GM23338 (cell line): ENCODE measurements around the gene SELENOO. TPM values are rescaled to one million over a fixed set of nuclear protein-coding genes. Genes with fewer than 3 reads are reported as not detected.

Experiments used
- ATAC-seq: fragments of 200-7000 bp; cut with Tn5 transposase; 3 replicates; pipeline ENCODE4 v1.9.1; 2020
- DNase-seq: peaks from one replicate; pipeline ENCODE4 v3.0.0-alpha.2; 2015; ENCODE audit warnings: low spot score
- H2AFZ ChIP-seq: fragments of 200-600 bp; sonication (generic); 2 replicates; pipeline ENCODE4 v1.8.0; 2016; ENCODE audit warnings: antibody characterized with exemption, mild to moderate bottlenecking, moderate library complexity
- H3F3A ChIP-seq: fragments of 200-600 bp; sonication (generic); replicated peaks from 2 replicates; pipeline ENCODE4 v1.8.0; 2017; ENCODE audit warnings: antibody characterized with exemption, mixed run types, low read depth
- H3K27ac ChIP-seq: fragments of 200-600 bp; sonication (generic); 2 replicates; pipeline ENCODE4 v1.6.1; 2016; ENCODE audit warnings: low read depth
- H3K27me3 ChIP-seq: fragments of 200-600 bp; sonication (generic); 2 replicates; pipeline ENCODE4 v1.8.0; 2016; ENCODE audit warnings: mild to moderate bottlenecking, mixed run types, moderate library complexity; ENCODE audit not compliant: insufficient read depth
- H3K36me3 ChIP-seq: fragments of 200-600 bp; sonication (generic); 2 replicates; pipeline ENCODE4 v1.8.0; 2016; ENCODE audit warnings: mild to moderate bottlenecking; ENCODE audit not compliant: insufficient read depth
- H3K4me1 ChIP-seq: fragments of 200-600 bp; sonication (generic); 2 replicates; pipeline ENCODE4 v1.8.0; 2016; ENCODE audit warnings: mild to moderate bottlenecking, moderate library complexity; ENCODE audit not compliant: insufficient read depth
- H3K4me2 ChIP-seq: fragments of 200-600 bp; sonication (generic); 2 replicates; pipeline ENCODE4 v1.7.1; 2017; ENCODE audit warnings: mixed run types
- H3K4me3 ChIP-seq: fragments of 200-600 bp; sonication (generic); 2 replicates; pipeline ENCODE4 v1.6.1; 2016; ENCODE audit warnings: mixed run types
- H3K79me2 ChIP-seq: fragments of 200-600 bp; sonication (generic); replicated peaks from 2 replicates; pipeline ENCODE4 v1.8.0; 2017; ENCODE audit warnings: mild to moderate bottlenecking; ENCODE audit not compliant: insufficient read depth
- H3K9me2 ChIP-seq: fragments of 200-600 bp; sonication (generic); 2 replicates; pipeline ENCODE4 v1.8.0; 2017; ENCODE audit not compliant: insufficient read depth
- H4K20me1 ChIP-seq: fragments of 200-600 bp; sonication (generic); replicated peaks from 2 replicates; pipeline ENCODE4 v1.8.0; 2017; ENCODE audit warnings: mild to moderate bottlenecking; ENCODE audit not compliant: insufficient read depth
- H3K27ac Mint-ChIP-seq: 2 replicates; pipeline ENCODE4 v1.8.0; 2020; ENCODE audit warnings: inconsistent platforms, mild to moderate bottlenecking, moderate library complexity, mixed read lengths
- H3K27me3 Mint-ChIP-seq: 3 replicates; pipeline ENCODE4 v1.8.0; 2022; ENCODE audit warnings: low read depth, mild to moderate bottlenecking, moderate library complexity, mixed read lengths, inconsistent platforms; ENCODE audit not compliant: insufficient read depth, poor library complexity
- H3K36me3 Mint-ChIP-seq: 3 replicates; pipeline ENCODE4 v1.8.0; 2021; ENCODE audit warnings: low read depth, mild to moderate bottlenecking, inconsistent platforms, moderate library complexity, mixed read lengths
- H3K4me1 Mint-ChIP-seq: 3 replicates; pipeline ENCODE4 v1.8.0; 2020; ENCODE audit warnings: mild to moderate bottlenecking, inconsistent platforms, mixed read lengths
- H3K4me3 Mint-ChIP-seq: 3 replicates; pipeline ENCODE4 v1.8.0; 2021; ENCODE audit warnings: moderate library complexity, mild to moderate bottlenecking, inconsistent platforms, mixed read lengths
- H3K9me3 Mint-ChIP-seq: 3 replicates; pipeline ENCODE4 v1.8.0; 2020; ENCODE audit warnings: moderate library complexity, mild to moderate bottlenecking, inconsistent platforms, mixed read lengths
- CREB1 ChIP-seq: fragments of 250-450 bp; sonication (Bioruptor Pico); IDR thresholded peaks from 2 replicates; pipeline ENCODE4 v1.5.0; 2020; ENCODE audit warnings: low read depth, mild to moderate bottlenecking, moderate library complexity
- CTCF ChIP-seq, 2 experiments: fragments of 200-600 bp in 1 of 2; sonication (generic) in 1 of 2; conservative IDR thresholded peaks; 2 replicates each; pipeline versions ENCODE4 v1.5.1 to v1.6.1; 2016 to 2017; ENCODE audit warnings: antibody characterized with exemption in 2 of 2, low read depth in 2 of 2, mild to moderate bottlenecking in 2 of 2, moderate library complexity in 1 of 2
- ETS1 ChIP-seq: IDR thresholded peaks from 2 replicates; pipeline ENCODE4 v1.6.1; 2016; ENCODE audit warnings: antibody characterized with exemption
- EZH2 ChIP-seq: fragments of 200-600 bp; sonication (generic); IDR thresholded peaks from one replicate; pipeline ENCODE4 v1.8.0; 2017; ENCODE audit warnings: antibody characterized with exemption, mild to moderate bottlenecking, low read depth; ENCODE audit not compliant: unreplicated experiment
- EZH2phosphoT487 ChIP-seq: fragments of 200-600 bp; sonication (generic); IDR thresholded peaks from one replicate; pipeline ENCODE4 v1.8.1; 2018; ENCODE audit warnings: antibody characterized with exemption; ENCODE audit not compliant: unreplicated experiment
- JUNB ChIP-seq: IDR thresholded peaks from one replicate; pipeline ENCODE4 v1.6.1; 2016; ENCODE audit warnings: antibody characterized with exemption; ENCODE audit not compliant: unreplicated experiment
- NANOG ChIP-seq: IDR thresholded peaks from 2 replicates; pipeline ENCODE4 v1.6.1; 2016; ENCODE audit warnings: antibody characterized with exemption, borderline replicate concordance
- POLR2AphosphoS5 ChIP-seq: IDR thresholded peaks from 2 replicates; pipeline ENCODE4 v1.6.1; 2016; ENCODE audit warnings: antibody characterized with exemption, low read depth
- REST ChIP-seq: IDR thresholded peaks from one replicate; pipeline ENCODE4 v1.6.1; 2018; ENCODE audit warnings: antibody characterized with exemption; ENCODE audit not compliant: unreplicated experiment
- STAT1 ChIP-seq: IDR thresholded peaks from one replicate; pipeline ENCODE4 v1.6.1; 2016; ENCODE audit warnings: antibody characterized with exemption; ENCODE audit not compliant: unreplicated experiment
- ZNF114 ChIP-seq: fragments of 250-450 bp; sonication (Bioruptor Pico); IDR thresholded peaks from 2 replicates; pipeline ENCODE4 v1.5.0; 2020; ENCODE audit warnings: mild to moderate bottlenecking, moderate library complexity
- ZNF331 ChIP-seq: fragments of 250-450 bp; sonication (Bioruptor Pico); IDR thresholded peaks from 2 replicates; pipeline ENCODE4 v1.5.0; 2020; ENCODE audit warnings: low read depth, mild to moderate bottlenecking, moderate library complexity
- ZNF462 ChIP-seq: fragments of 250-450 bp; sonication (Bioruptor Pico); IDR thresholded peaks from 2 replicates; pipeline ENCODE4 v1.5.0; 2020; ENCODE audit warnings: mild to moderate bottlenecking, moderate library complexity
- polyA plus RNA-seq: library from polyadenylated mRNA; unstranded; fragments of >200 nt; fragmentation: Nextera tagmentation; extraction: Ambion mirVana; gene quantifications from 2 replicates; pipeline ENCODE4 v1.2.1, GENCODE V29; 2016
- total RNA-seq: library from RNA; depleted of rRNA; stranded (reverse); fragments of >200 nt; shearing (Covaris generic); gene quantifications from 2 replicates; pipeline ENCODE4 v1.2.3, GENCODE V29; 2014

SELENOO gene
- total and polyA plus RNA-seq, 2 experiments from 2014 or later, result 6.8 to 21.3 TPM

- no peaks in the 10 kb centered on the region for H4K20me1 ChIP-seq
- Mint-ChIP-seq H3K4me3 (no peak overlapping the region), H3K36me3 (no peaks in the 10 kb centered on the region), H3K4me1 (peaks cover 5% of the 10 kb centered on the region; the same call in 1 of the 3 replicates), H3K27me3 (peaks cover 5% of the 10 kb centered on the region), H3K9me3 (no peaks in the 10 kb centered on the region), H3K27ac (no peak overlapping the region)
- no peaks in the 10 kb centered on the region for H3F3A ChIP-seq
- ATAC-seq (no peak), DNase-seq (no peak)
- no peaks in the 10 kb centered on the region for H3K36me3 ChIP-seq
- no peaks in the 10 kb centered on the region for H3K79me2 ChIP-seq
- no peak overlapping the region for H3K4me2 ChIP-seq
- H2AFZ ChIP-seq, result no peak overlapping the region
- TF ChIP-seq ZNF331 (CRISPR knock-in tag) (no peak), POLR2AphosphoS5 (no peak), ZNF114 (CRISPR knock-in tag) (no peak), ZNF462 (CRISPR knock-in tag) (no peak), NANOG (no peak), EZH2phosphoT487 (no peak), CREB1 (no peak), ETS1 (no peak), STAT1 (no peak), JUNB (no peak), REST (no peak), CTCF (conservative IDR thresholded peaks at IDR 0.05; ENCODE audit: low read depth in 2 of 2) (no peak), EZH2 (no peak)
- H3K27me3 ChIP-seq, result no peaks in the 10 kb centered on the region
- no peak overlapping the region for H3K4me3 ChIP-seq
- H3K4me1 ChIP-seq, result no peaks in the 10 kb centered on the region
- H3K9me2 ChIP-seq, result no peaks in the 10 kb centered on the region
- H3K27ac ChIP-seq, result no peak overlapping the region
These were observed 47.1 kb upstream of the SELENOO start for GRCh38 chr22:50153756-50154140.
